H1 (cell line): Measurements from ENCODE around the gene TBC1D7. TPM values are rescaled to one million over a fixed set of nuclear protein-coding genes. Genes with fewer than 3 reads are reported as not detected.

Source experiments
- CTCF ChIA-PET: fragments of 300-600 bp; sonication (Branson Sonifier 250); formaldehyde crosslinking; loops from one replicate; lab custom pipeline; 2021; ENCODE audit not compliant: partially characterized antibody; lab: Charles Lee
- POLR2A ChIA-PET: fragments of 300-600 bp; sonication (Branson Sonifier 250); formaldehyde crosslinking; loops from one replicate; lab custom pipeline; 2021; ENCODE audit warnings: inconsistent platforms; ENCODE audit not compliant: partially characterized antibody; lab: Charles Lee
- DNase-seq, 2 experiments: peaks; one replicate each; pipeline versions ENCODE4 v3.0.0 to v3.0.0-alpha.2; 2010 to 2022; ENCODE audit warnings: low spot score in 2 of 2, low read depth in 1 of 2, mixed read lengths in 1 of 2
- FAIRE-seq: peaks from 2 replicates; lab custom pipeline; 2011; peaks lifted over from hg19 to GRCh38; lab: Jason Lieb, UNC
- H2AFZ ChIP-seq: 2 replicates; pipeline ENCODE4 v1.8.1; 2012; ENCODE audit warnings: low read length, inconsistent platforms
- H2AK5ac ChIP-seq: 2 replicates; pipeline ENCODE4 v1.6.1; 2013; ENCODE audit warnings: low read depth, low read length
- H2BK120ac ChIP-seq: replicated peaks from 2 replicates; pipeline ENCODE3; 2013; ENCODE audit warnings: low read depth, low read length, inconsistent platforms
- H2BK12ac ChIP-seq: 2 replicates; pipeline ENCODE4 v1.6.1; 2013; ENCODE audit warnings: low read depth, low read length
- H2BK15ac ChIP-seq: 2 replicates; pipeline ENCODE4 v1.6.1; 2013; ENCODE audit warnings: low read length
- H2BK20ac ChIP-seq: 2 replicates; pipeline ENCODE4 v1.6.1; 2013; ENCODE audit warnings: low read length
- H2BK5ac ChIP-seq: 2 replicates; pipeline ENCODE4 v1.6.1; 2013; ENCODE audit warnings: low read depth, low read length
- H3K14ac ChIP-seq: 2 replicates; pipeline ENCODE4 v1.6.1; 2013; ENCODE audit warnings: inconsistent platforms; ENCODE audit not compliant: insufficient read length
- H3K18ac ChIP-seq: 2 replicates; pipeline ENCODE4 v1.6.1; 2013; ENCODE audit warnings: low read length; ENCODE audit errors: extremely low read depth
- H3K23ac ChIP-seq: 2 replicates; pipeline ENCODE4 v1.6.1; 2013; ENCODE audit warnings: inconsistent platforms; ENCODE audit not compliant: insufficient read length
- H3K23me2 ChIP-seq: 2 replicates; pipeline ENCODE4 v1.6.1; 2013; ENCODE audit warnings: low read depth, low read length
- H3K27ac ChIP-seq: 2 replicates; pipeline ENCODE4 v1.6.1; 2011; ENCODE audit warnings: low read depth, low read length, inconsistent platforms
- H3K27me3 ChIP-seq, 4 experiments: replicated peaks in 1 of 4; 1 replicate in 1 of 4; 2 replicates in 3 of 4; pipeline versions ENCODE4 v1.6.1 to v1.8.1; 2011 to 2013; ENCODE audit warnings: low read length in 3 of 4, mild to moderate bottlenecking in 3 of 4, inconsistent platforms in 2 of 4, mixed read lengths in 2 of 4, moderate library complexity in 1 of 4; ENCODE audit not compliant: control insufficient read depth in 3 of 4, insufficient read depth in 3 of 4; ENCODE audit errors: extremely low read depth in 1 of 4
- H3K36me3 ChIP-seq, 4 experiments: 2 replicates each; pipeline versions ENCODE4 v1.6.1 to v1.8.1; 2011 to 2013; ENCODE audit warnings: mild to moderate bottlenecking in 4 of 4, low read length in 3 of 4, moderate library complexity in 2 of 4, control low read depth in 1 of 4, inconsistent platforms in 1 of 4; ENCODE audit not compliant: insufficient read depth in 4 of 4, control insufficient read depth in 2 of 4
- H3K4ac ChIP-seq: replicated peaks from 2 replicates; pipeline ENCODE3; 2013; ENCODE audit warnings: low read length, low read depth, mixed read lengths, inconsistent platforms; ENCODE audit not compliant: insufficient read length
- H3K4me1 ChIP-seq, 4 experiments: replicated peaks in 1 of 4; 1 replicate in 1 of 4; 2 replicates in 3 of 4; pipeline versions ENCODE4 v1.6.1 to v1.8.1; 2011 to 2013; ENCODE audit warnings: low read length in 3 of 4, inconsistent platforms in 2 of 4, mixed read lengths in 1 of 4; ENCODE audit not compliant: insufficient read depth in 4 of 4, control insufficient read depth in 3 of 4
- H3K4me2 ChIP-seq, 2 experiments: 2 replicates each; pipeline versions ENCODE4 v1.6.1 to v1.8.1; 2011 to 2013; ENCODE audit warnings: low read depth in 2 of 2, low read length in 2 of 2, control low read depth in 1 of 2, inconsistent platforms in 1 of 2, mild to moderate bottlenecking in 1 of 2; ENCODE audit not compliant: insufficient read depth in 1 of 2
- H3K4me3 ChIP-seq, 4 experiments: fragments of 200-600, 300-600 bp in 1 of 4; sonication (generic), shearing (Covaris generic), sonication (Bioruptor Twin) in 1 of 4; 2 replicates each; pipeline versions ENCODE4 v1.5.1 to v1.8.1; 2011 to 2016; ENCODE audit warnings: low read length in 4 of 4, low read depth in 3 of 4, control low read depth in 2 of 4, inconsistent platforms in 2 of 4, mild to moderate bottlenecking in 2 of 4, mixed read lengths in 1 of 4, moderate library complexity in 1 of 4; ENCODE audit not compliant: insufficient read depth in 2 of 4; ENCODE audit errors: extremely low read depth in 1 of 4
- H3K56ac ChIP-seq: replicated peaks from 2 replicates; pipeline ENCODE3; 2013; ENCODE audit warnings: low read depth, mild to moderate bottlenecking, mixed read lengths, low read length, inconsistent platforms; ENCODE audit not compliant: insufficient read length
- H3K79me1 ChIP-seq: 2 replicates; pipeline ENCODE4 v1.6.1; 2013; ENCODE audit warnings: low read depth, low read length, control low read depth
- H3K79me2 ChIP-seq, 2 experiments: 2 replicates each; pipeline versions ENCODE4 v1.6.1 to v1.8.1; 2012 to 2013; ENCODE audit warnings: low read length in 2 of 2, mild to moderate bottlenecking in 2 of 2, inconsistent platforms in 1 of 2; ENCODE audit not compliant: insufficient read depth in 2 of 2, control insufficient read depth in 1 of 2
- H3K9ac ChIP-seq, 4 experiments: replicated peaks in 1 of 4; 1 replicate in 1 of 4; 2 replicates in 3 of 4; pipeline versions ENCODE4 v1.6.1 to v1.8.1; 2011 to 2013; ENCODE audit warnings: low read depth in 3 of 4, low read length in 3 of 4, control low read depth in 2 of 4, mild to moderate bottlenecking in 2 of 4, moderate library complexity in 2 of 4, inconsistent platforms in 1 of 4; ENCODE audit errors: extremely low read depth in 1 of 4
- H3K9me3 ChIP-seq, 2 experiments: 2 replicates each; pipeline versions ENCODE4 v1.6.1 to v1.8.1; 2012 to 2013; ENCODE audit warnings: mild to moderate bottlenecking in 2 of 2, moderate library complexity in 2 of 2, control low read depth in 1 of 2, inconsistent platforms in 1 of 2, low read depth in 1 of 2, low read length in 1 of 2, mixed read lengths in 1 of 2; ENCODE audit not compliant: insufficient read depth in 2 of 2
- H4K20me1 ChIP-seq, 2 experiments: replicated peaks in 1 of 2; 2 replicates each; pipeline versions ENCODE3 to v1.8.1; 2011 to 2013; ENCODE audit warnings: inconsistent platforms in 2 of 2, low read length in 2 of 2, mild to moderate bottlenecking in 1 of 2; ENCODE audit not compliant: insufficient read depth in 2 of 2, control insufficient read depth in 1 of 2
- H4K5ac ChIP-seq: 2 replicates; pipeline ENCODE4 v1.6.1; 2013; ENCODE audit warnings: low read length, low read depth, mixed read lengths, inconsistent platforms; ENCODE audit not compliant: insufficient read length
- H4K8ac ChIP-seq: 2 replicates; pipeline ENCODE4 v1.8.0; 2013; ENCODE audit warnings: mild to moderate bottlenecking, moderate library complexity, low read length, inconsistent platforms; ENCODE audit not compliant: insufficient read depth; ENCODE audit errors: extremely low read depth
- H4K91ac ChIP-seq: replicated peaks from 2 replicates; pipeline ENCODE3; 2013; ENCODE audit warnings: low read length, mixed read lengths, inconsistent platforms; ENCODE audit not compliant: insufficient read length
- ATF3 ChIP-seq: IDR thresholded peaks from 2 replicates; pipeline ENCODE4 v1.6.1; 2011; ENCODE audit warnings: low read depth, mild to moderate bottlenecking, low read length; ENCODE audit not compliant: insufficient read depth
- E2F6 ChIP-seq: IDR thresholded peaks from 2 replicates; pipeline ENCODE4 v1.6.1; 2012; ENCODE audit warnings: inconsistent platforms
- FOSL1 ChIP-seq: IDR thresholded peaks from 2 replicates; pipeline ENCODE4 v1.6.1; 2011; ENCODE audit warnings: mild to moderate bottlenecking, low read depth, low read length, moderate library complexity; ENCODE audit not compliant: insufficient read depth
- JUND ChIP-seq: IDR thresholded peaks from 2 replicates; pipeline ENCODE4 v1.6.1; 2011; ENCODE audit warnings: mild to moderate bottlenecking, improper control_type of control experiment, low read length
- KDM4A ChIP-seq: IDR thresholded peaks from one replicate; pipeline ENCODE4 v1.7.1; 2012; ENCODE audit warnings: low read depth, mild to moderate bottlenecking, moderate library complexity, low read length, inconsistent platforms; ENCODE audit not compliant: severe bottlenecking
- POLR2AphosphoS5 ChIP-seq: IDR thresholded peaks from 2 replicates; pipeline ENCODE4 v1.6.1; 2011; ENCODE audit warnings: low read depth, low read length
- RBBP5 ChIP-seq: IDR thresholded peaks from 2 replicates; pipeline ENCODE4 v1.7.1; 2012; ENCODE audit warnings: low read depth, mild to moderate bottlenecking, inconsistent platforms, low read length, moderate library complexity, borderline replicate concordance
- RFX5 ChIP-seq: IDR thresholded peaks from 2 replicates; pipeline ENCODE4 v1.6.1; 2011; ENCODE audit warnings: low read depth, low read length, improper control_type of control experiment, borderline replicate concordance
- SRF ChIP-seq: IDR thresholded peaks from 2 replicates; pipeline ENCODE4 v1.6.1; 2011; ENCODE audit warnings: mild to moderate bottlenecking, low read depth, low read length, moderate library complexity
- TAF7 ChIP-seq: optimal IDR thresholded peaks from 2 replicates; pipeline ENCODE3; 2011; ENCODE audit warnings: low read depth, mild to moderate bottlenecking, inconsistent platforms, low read length, moderate library complexity, borderline replicate concordance
- WGBS, 2 experiments: shearing (Covaris generic) in 1 of 2; methylation state at CpG; one replicate each; pipeline versions ENCODE4 v1.1.6 to v1.1.7; 2013 to 2015; ENCODE audit warnings: low lambda C conversion rate in 2 of 2, mixed read lengths in 2 of 2, inconsistent platforms in 1 of 2, low coverage in 1 of 2, missing lambda C conversion rate in 1 of 2; ENCODE audit not compliant: insufficient replicate concordance in 2 of 2, insufficient coverage in 1 of 2, insufficient read length in 1 of 2; ENCODE audit errors: extremely low coverage in 1 of 2, missing lambda C conversion rate in 1 of 2; 5-methylcytosine and 5-hydroxymethylcytosine counted together
- polyA plus RNA-seq, 7 experiments: library from polyadenylated mRNA; depleted of rRNA in 3 of 7; stranded (reverse) in 5 of 7; unstranded in 2 of 7; fragments of >200 nt in 5 of 7; fragments of 200-250 nt in 2 of 7; gene quantifications; 1 replicate in 5 of 7; 2 replicates in 1 of 7; 4 replicates in 1 of 7; pipeline versions ENCODE4 v1.2.1 to v1.2.3, GENCODE V29; 2011 to 2013; ENCODE audit warnings: missing spikeins in 2 of 7, mixed read lengths in 2 of 7
- total RNA-seq: library from RNA; stranded (reverse); fragmentation: NEBNext Ultra II Directional; extraction: Animal tissue kit (Norgen Biotek cat#: 25700); gene quantifications from 2 replicates; pipeline ENCODE4 v1.2.1, GENCODE V29; 2021

TBC1D7 gene
- total and polyA plus RNA-seq, 2 of the 8 experiments (the other 6 are each of a cell fraction or from before 2014, with no cell fraction given): 46.1 to 55.2 TPM

DNA sequence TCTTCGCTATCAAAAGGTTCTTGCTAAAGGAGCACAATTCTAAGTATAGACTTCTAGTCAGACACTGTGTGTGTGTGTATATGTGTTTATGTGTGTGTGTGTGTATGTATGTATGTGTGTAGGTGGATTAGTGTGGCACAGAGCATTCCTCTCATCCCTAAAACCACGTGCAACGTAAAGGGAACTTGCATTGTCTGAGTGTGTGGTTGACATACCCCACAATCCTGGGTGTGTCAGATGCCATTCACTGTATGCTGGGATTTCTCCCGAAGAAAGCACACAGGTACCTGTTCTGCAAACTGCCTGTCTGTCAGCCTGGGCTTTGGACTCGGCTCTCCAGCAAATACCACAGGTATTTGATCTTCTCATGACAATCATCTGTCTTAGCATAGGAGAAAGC lies 42.3 kb upstream of the TBC1D7 start:
- H3K23me2 ChIP-seq: no peaks in the 10 kb centered on the region; the same call in 1 of the 2 replicates
- H3K56ac ChIP-seq: no peak overlapping the region
- no peak overlapping the region for H3K4me2 ChIP-seq
- no peak overlapping the region for H2AFZ ChIP-seq
- H3K27ac ChIP-seq: no peak overlapping the region
- H2BK120ac ChIP-seq: no peak overlapping the region
- no peak overlapping the region for H3K4me3 ChIP-seq
- H3K79me1 ChIP-seq: no peaks in the 10 kb centered on the region; the same call in 1 of the 2 replicates
- no peak overlapping the region for H2BK12ac ChIP-seq
- H3K14ac ChIP-seq: no peak overlapping the region
- DNase-seq (no peak), FAIRE-seq (no peak)
- H3K4me1 ChIP-seq: peaks cover 0 to 15% (median 4%) of the 10 kb centered on the region in 4 experiments; a peak in 4 of 7 replicates
- no peak overlapping the region for H3K9ac ChIP-seq
- no peak overlapping the region for H2BK15ac ChIP-seq
- H3K18ac ChIP-seq: no peak overlapping the region
- H3K36me3 ChIP-seq: no peaks in the 10 kb centered on the region
- H4K91ac ChIP-seq: peak overlapping the region; percentile 17
- no peak overlapping the region for H2AK5ac ChIP-seq
- H3K23ac ChIP-seq: no peak overlapping the region
- H4K20me1 ChIP-seq: no peaks in the 10 kb centered on the region
- H3K4ac ChIP-seq: no peak overlapping the region
- H2BK20ac ChIP-seq: no peak overlapping the region
- H2BK5ac ChIP-seq: no peak overlapping the region
- CTCF ChIA-PET: interaction anchor here (1.1 to 1.6 kb wide), 2 partner anchors 14 to 33 kb away, joined by 3 read pairs; no protein-coding TSS in a partner anchor
- H3K79me2 ChIP-seq: no peaks in the 10 kb centered on the region
- no peaks in the 10 kb centered on the region for H3K9me3 ChIP-seq
- POLR2A ChIA-PET: no interaction called here
- no peak overlapping the region for H4K8ac ChIP-seq
- H3K27me3 ChIP-seq: no peaks in the 10 kb centered on the region
- WGBS, 2 experiments: 95% methylated on average over 5 of the region's 5 CpGs; no CpG with 5 or more reads in 1 of the 2 experiments
- H4K5ac ChIP-seq: no peak overlapping the region
- TF ChIP-seq E2F6 (no peak), JUND (no peak), FOSL1 (no peak), TAF7 (no peak), RFX5 (no peak), POLR2AphosphoS5 (no peak), RBBP5 (no peak), ATF3 (no peak), KDM4A (no peak), SRF (no peak)
